ENCODE measurements around the gene SLBP.

Gene SLBP

DNA sequence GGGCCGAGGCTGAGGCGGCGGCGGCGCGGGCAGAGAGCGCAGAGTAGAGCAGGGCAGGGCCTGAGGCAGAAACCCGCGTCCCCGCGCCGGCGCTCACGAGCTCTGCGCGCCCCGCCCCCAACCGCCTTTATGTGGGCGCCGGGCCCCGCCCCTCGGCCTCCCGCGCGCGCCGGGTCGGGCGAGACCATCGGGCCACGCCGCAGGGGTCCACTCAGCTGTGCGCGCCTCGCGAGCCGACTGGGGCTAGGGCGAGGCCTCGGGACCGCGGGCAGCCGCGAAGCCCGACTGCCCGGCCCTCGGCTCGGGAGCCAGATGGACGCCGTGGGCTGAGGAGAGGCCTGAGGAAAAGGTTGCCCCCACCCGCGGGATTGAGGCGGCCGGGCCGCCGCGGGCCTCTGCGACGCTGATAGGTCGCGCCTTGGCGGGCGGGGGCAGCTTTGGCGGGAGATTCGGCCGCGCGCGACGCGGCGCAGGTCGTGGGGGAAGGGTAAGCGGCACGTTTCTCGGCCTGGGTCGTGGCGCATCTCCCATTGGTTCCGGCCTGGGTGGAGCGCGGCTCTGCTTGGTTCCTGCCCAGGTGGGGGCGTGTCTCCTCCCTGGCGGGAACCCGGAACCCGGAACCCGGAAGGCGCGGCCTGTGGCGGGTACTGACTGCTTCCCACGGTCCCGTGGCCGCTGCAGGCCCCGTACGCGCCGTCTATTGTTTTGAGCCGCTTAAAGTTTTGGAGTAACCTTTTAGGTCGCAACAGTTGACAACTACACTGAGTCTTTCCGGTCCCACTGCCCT, at the start of gene SLBP:
Gene SLBP (minus strand): TSS at position 104 of the 787 bp plus-strand sequence. CDS start 131 bp downstream, outside the sequence.
- DNase-seq = peak; percentile 12 to 52

GRCh38 chr4:1761130-1761689, 49.1 kb upstream of the SLBP start:
- DNase-seq = no peak

GRCh38 chr4:1760521-1761071, 48.5 kb upstream of the SLBP start:
- DNase-seq = no peak

DNA sequence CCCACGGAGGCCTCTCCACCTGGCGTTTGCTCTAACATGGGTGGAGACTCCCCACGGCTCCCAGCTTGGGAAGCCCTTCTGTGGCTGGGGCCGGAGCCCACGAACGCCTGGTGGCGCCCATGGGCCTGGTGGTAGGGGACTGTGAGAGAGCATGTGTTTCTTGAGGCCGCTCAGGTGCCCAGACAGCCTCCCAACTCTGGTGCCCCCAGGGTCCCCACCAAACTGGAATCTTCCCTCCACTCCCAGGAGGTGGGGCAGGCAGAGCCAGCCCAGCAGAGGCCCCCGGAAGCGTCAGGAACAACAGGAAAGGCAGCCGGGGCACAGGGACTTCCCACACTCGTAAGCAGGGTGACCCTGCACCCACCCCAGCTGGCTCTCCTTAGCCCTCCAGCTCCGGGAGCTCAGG, 47.7 kb upstream of the SLBP start:
- DNase-seq = no peak

- no peak for DNase-seq
Observed at GRCh38 chr4:1759170-1759817, 47.2 kb upstream of the SLBP start.

DNA sequence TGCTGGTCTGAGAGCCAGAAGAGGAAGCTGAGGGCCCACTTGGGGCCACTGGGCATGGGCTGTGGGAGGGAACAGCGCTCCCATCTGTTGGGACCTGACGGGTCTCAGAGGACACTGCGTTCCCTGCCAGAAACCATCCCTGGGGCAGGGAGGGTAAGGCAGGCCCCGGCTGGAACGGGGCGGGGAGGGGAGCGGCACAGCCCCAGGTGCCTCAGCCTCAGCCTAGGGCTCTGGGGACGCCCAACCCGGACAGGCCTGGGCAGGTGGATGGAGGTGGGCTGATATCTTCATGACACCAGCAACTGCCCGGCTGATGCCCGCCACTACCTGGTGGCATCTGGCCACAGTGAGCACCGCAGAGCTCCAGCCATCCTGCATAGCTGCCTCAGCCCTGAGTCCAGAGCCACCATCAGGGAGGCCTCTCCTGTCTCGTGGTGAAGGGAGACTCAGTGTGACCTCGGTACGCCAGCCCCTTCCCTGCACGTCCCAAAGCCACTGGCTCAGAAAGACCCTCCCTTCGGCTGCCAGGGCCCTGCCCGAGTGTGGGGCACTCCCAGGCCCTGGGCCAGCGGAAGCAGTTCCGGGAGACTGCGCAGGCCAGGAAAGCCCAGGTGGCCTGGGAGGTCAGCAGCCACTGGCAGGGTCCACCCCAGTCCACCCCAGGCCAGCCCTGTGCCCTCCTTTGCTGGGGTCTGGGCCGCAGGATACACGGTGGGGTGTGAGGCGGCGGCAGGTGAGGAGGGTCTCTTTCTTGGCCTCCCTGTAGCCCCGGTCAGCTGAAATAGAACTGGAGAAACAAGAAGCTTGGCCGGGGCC, 46.4 kb upstream of the SLBP start:
- DNase-seq = no peak

- DNase-seq = no peak
Observed at GRCh38 chr4:1757836-1758235, 45.7 kb upstream of the SLBP start.

DNA sequence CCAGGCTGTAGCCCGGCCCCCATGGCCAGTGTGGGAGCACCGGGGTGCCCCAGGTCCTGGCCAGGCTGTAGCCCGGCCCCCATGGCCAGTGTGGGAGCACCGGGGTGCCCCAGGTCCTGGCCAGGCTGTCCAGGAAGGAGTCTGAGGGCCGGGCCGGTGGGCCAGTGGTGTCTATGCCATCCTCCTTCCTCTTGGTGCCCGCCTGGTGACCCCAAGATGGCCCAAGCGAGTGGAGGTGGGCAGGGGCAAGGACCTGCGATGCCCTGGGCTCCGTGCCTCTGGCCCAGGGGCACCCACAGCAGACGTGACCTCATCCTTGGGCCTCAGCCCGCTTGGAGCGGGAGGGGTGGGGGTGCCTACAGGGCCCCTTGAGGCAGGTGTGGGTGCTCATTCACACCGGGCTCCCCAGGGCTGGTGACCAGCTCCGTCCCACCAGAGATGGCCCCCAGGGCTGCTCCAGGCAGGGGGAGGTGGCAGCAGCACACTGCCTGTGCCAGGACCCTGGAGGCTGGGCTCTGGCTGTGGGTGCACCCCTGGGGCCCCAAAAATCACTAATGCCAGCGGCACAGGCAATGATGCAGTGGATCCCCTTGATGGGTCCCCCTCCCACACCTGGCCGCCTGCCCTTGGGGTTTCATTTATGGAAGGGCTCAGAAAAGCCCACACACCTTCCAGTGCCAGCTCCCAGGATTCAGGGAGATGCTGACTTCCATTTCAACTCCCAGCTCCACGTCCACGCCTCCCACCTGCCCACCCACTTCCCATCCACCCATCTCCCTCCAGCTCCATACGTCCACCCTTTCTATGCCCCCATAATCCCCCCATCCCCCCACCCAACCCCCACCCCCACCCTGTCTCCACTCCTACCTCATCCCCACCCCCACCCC, 45.0 kb upstream of the SLBP start:
- DNase-seq = no peak

DNA sequence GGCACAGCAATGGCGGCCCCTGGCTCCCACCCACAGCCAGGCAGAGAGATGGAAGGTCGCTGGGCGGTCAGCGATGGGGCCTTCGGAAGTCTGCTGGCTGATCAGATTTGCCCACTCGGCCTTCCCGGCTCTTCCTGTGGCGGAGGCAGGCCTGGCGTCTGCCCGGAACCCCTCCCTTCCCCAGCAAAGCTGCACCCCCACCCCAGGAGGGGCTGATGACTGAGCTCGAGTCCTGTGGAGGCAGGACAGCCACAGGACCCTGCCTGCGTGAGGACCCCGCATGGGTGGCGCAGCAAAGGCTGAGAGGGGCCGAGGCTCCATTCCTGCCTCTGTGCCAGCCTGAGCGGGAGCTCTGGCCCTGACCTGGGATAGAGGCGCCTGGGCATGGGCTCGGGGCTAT, 44.0 kb upstream of the SLBP start:
- DNase-seq = no peak

- no peak for DNase-seq
Observed at GRCh38 chr4:1755297-1755696, 43.2 kb upstream of the SLBP start.

DNA sequence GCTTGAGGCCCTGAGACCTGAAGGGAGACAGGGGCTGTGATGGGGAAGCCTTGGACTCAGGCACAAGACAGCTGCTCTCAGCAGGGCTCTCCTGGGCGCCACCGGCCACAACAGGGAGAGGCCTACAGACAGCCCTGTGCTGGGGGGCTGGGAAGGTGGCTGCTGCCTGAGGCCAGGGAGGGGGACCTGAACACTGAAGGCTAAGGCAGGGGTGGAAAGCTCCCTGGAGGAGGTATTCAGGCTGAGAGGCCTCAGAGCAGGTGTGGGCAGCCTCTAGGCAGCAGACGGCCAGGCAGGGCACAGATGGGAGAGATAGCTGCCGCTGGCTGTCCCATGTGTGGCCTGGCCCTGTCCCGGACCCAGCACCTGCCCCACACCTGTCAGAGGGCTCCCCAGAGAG, 42.2 kb upstream of the SLBP start:
- no peak for DNase-seq

DNA sequence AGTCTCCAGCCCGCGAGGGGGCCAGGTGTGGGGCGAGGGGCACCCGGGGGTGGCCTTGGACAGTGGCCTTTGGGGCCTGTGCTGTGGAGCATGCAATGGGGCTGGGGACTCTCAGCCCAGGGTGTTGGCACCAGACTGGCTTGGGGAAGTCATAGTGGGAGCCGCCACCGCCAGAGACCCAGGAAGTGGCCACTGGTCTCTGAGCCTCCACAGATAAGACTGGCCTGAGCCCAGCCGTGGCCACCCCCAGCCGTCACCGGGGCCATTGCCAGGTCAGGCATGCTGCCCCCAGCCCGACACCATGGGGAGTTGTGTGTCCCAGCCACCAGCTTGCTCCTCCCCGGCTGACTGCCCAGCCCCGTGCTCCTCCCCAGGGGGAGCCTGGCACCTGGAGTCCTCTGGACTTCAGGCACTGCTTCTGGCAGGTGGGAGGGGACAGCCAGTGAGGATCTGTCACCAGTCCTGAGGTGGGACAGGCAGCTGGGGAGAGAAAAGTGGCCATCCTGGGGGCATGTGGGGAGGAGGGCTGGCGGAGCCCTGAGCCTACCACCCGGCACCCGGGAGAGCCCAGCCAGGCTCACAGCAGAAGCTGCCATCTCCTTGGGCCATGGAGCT, 41.7 kb upstream of the SLBP start:
- DNase-seq = no peak

DNA sequence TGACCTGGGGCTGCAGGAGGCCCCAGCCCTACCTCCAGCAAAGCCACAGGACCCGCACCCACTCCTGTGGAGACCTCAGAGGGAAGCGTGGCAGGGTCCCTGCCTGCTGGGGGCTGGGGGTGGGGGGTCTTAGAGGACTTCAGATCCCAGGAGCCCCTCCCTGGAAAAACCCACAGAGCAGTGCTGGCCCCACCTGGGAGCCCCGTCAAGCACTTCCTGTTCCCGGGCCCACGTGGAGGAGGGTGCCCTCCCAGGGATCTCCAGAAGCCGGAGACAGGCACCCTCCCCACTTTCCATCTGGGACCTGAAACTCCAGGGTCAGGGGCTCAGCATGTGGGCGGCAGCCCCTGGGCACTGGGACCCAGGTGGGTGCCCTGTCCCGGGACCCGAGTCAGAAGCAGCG, 41.2 kb upstream of the SLBP start:
- no peak for DNase-seq

DNA sequence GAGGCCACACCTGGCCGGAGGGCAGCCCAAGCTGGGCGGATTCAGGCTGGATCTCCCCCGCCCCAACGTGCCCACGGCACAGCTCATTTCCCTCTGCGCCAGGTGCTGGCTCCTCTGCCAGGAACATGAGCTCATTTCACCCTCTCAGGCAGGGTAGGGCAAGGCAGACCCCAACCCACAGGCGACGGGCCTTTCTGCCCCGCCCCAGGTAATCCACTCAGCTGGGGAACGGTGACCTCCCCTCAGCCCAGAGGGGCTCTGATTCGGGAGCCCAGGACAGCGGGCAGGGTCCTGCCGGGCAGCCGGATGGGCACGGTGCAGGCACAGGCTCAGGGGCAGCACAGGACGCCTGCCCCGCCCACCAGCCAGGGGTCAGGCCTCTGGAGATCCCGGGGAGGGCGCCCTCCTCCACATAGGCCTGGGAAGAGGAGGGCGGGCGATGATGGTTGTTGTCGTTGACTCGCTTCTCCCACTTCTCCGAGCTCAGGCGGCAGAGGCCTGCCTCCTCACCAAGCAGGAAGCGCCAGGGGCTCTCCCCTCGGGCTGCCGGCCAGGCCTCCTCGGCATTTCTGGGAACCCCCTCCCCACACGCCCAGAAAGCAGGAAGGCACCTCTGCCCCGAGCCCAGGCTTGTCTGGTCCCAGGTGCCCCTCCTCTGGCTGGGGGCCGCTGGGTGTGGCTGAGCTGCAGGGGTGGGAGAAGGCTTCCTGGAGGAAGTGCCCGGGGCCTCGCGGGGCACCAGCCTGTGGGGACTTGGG, 40.3 kb upstream of the SLBP start:
- no peak for DNase-seq

- no peak for DNase-seq
Observed at GRCh38 chr4:1751919-1752283, 39.8 kb upstream of the SLBP start.

GRCh38 chr4:1751155-1751918, 39.2 kb upstream of the SLBP start:
- DNase-seq = no peak

GRCh38 chr4:1750381-1751154, 38.4 kb upstream of the SLBP start:
- DNase-seq = no peak

DNA sequence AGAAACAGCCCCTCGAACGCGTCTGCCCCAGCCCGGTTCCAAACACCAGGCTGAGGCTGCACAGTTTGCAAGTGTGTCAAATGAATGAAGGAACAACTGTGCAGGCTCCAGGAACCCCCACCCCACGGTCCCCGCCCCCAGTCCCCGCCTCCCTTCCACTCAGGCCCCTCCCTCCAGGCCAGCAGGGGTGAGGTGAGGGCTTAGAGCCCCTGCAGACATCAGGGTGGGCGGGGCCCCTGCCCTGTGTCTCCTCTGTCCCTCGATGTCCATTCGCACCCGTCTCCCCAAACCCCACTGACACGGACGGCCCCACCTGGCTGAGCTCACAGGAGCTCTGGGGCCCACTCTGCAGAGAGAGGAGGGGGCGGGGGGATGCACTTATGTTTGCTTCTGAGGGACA, 37.7 kb upstream of the SLBP start:
- DNase-seq = no peak

- no peak for DNase-seq
Observed at GRCh38 chr4:1749370-1749769, 37.3 kb upstream of the SLBP start.

All from cerebellar nuclear complex (tissue), 1 donor.